Neutrophil (primary cell): ENCODE results near the gene MINK1.

Source experiments
- H3K27ac ChIP-seq: fragments of 200-600 bp; sonication (generic); 2 replicates; pipeline ENCODE4 v1.5.1; 2016; ENCODE audit warnings: mild to moderate bottlenecking, moderate library complexity
- H3K27me3 ChIP-seq: fragments of 200-600 bp; sonication (generic); 2 replicates; pipeline ENCODE4 v1.6.0; 2016; ENCODE audit warnings: mild to moderate bottlenecking
- H3K36me3 ChIP-seq: fragments of 200-600 bp; sonication (generic); 2 replicates; pipeline ENCODE4 v1.5.1; 2017
- H3K4me1 ChIP-seq, 2 experiments: fragments of 200-600 bp in 1 of 2; sonication (generic) in 1 of 2; 1 replicate in 1 of 2; 2 replicates in 1 of 2; pipeline versions ENCODE4 v1.5.1 to v1.6.1; 2013 to 2016; ENCODE audit warnings: low read depth in 1 of 2, low read length in 1 of 2, mild to moderate bottlenecking in 1 of 2, moderate library complexity in 1 of 2; ENCODE audit not compliant: control insufficient read depth in 1 of 2, insufficient read depth in 1 of 2
- H3K4me3 ChIP-seq, 2 experiments: fragments of 200-600 bp in 1 of 2; sonication (generic) in 1 of 2; 1 replicate in 1 of 2; 2 replicates in 1 of 2; pipeline ENCODE4 v1.5.1; 2013 to 2016; ENCODE audit warnings: low read depth in 1 of 2, low read length in 1 of 2, mild to moderate bottlenecking in 1 of 2, moderate library complexity in 1 of 2
- H3K9me3 ChIP-seq: fragments of 200-600 bp; sonication (generic); 2 replicates; pipeline ENCODE4 v1.5.1; 2016
- TF ChIP-seq, protein P1 (sequence below): fragments of 200-600 bp; sonication (generic); IDR thresholded peaks from 2 replicates; pipeline ENCODE4 v1.5.1; 2016; ENCODE audit warnings: antibody characterized with exemption

MINK1 gene

DNA sequence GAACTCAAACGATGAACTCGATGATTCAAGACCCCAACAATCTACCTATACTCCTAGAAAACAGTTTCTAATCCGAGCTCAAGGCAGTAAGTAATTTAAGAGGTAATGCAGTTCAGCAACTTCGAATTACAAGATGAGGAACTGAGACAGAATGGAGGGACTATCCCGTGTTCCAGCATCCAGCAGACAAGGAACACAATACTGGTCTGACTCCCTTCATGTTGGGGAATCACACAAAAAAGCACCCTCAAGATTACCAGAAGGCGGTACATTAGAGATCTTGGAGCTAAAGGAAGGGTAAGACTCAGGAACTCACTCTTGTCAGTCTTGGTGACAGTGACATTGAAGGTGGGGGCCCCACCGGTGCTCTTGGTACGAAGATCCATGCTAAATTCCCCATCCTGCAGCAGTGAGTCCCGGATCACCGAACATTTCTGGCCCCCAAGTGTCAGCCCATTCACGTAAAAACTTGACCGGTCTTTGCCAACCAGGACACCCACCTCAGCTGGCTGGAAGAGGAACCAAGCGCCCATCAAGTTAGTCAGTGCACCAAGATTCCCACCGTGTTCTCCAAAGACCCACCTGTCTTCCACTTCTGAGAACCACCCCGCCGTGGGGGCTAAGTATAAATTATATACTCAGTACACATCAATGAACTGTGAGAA lies 113.3 kb downstream of the MINK1 start:
- Histone ChIP-seq H3K4me1 (peaks cover 79 to 91% of the 10 kb centered on the region in 2 experiments), H3K27ac (peak overlapping the region; percentile 96), H3K27me3 (no peaks in the 10 kb centered on the region), H3K9me3 (no peaks in the 10 kb centered on the region), H3K36me3 (peaks cover 39% of the 10 kb centered on the region), H3K4me3 (peak overlapping the region; percentile 99)
- TF ChIP-seq, protein P1, sequence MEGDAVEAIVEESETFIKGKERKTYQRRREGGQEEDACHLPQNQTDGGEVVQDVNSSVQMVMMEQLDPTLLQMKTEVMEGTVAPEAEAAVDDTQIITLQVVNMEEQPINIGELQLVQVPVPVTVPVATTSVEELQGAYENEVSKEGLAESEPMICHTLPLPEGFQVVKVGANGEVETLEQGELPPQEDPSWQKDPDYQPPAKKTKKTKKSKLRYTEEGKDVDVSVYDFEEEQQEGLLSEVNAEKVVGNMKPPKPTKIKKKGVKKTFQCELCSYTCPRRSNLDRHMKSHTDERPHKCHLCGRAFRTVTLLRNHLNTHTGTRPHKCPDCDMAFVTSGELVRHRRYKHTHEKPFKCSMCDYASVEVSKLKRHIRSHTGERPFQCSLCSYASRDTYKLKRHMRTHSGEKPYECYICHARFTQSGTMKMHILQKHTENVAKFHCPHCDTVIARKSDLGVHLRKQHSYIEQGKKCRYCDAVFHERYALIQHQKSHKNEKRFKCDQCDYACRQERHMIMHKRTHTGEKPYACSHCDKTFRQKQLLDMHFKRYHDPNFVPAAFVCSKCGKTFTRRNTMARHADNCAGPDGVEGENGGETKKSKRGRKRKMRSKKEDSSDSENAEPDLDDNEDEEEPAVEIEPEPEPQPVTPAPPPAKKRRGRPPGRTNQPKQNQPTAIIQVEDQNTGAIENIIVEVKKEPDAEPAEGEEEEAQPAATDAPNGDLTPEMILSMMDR = no peak

DNA sequence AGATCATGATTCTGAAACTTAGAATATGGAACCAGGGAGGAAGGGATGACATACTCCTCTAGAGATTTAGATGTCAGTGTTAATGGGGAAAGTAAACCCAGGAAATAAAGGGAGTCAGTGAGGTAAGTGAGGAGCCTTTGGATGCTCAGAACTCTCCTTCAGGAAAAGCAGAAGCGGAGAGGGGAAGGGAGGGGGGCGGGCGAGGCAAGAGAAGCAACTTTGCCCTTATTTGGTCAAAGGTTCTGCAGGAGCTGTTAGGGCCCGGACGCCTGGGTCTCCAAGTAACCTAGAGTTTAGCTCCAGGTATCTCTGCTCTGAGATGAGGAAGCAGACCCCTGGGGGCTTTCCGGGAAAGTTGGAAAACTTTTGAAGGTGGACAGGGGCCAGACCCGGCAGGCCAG lies 113.9 kb downstream of the MINK1 start:
- Histone ChIP-seq H3K27ac (peak overlapping the region; percentile 96), H3K36me3 (peaks cover 38% of the 10 kb centered on the region), H3K4me3 (peak overlapping the region; percentile 99), H3K27me3 (no peaks in the 10 kb centered on the region), H3K9me3 (no peaks in the 10 kb centered on the region), H3K4me1 (peaks cover 77 to 88% of the 10 kb centered on the region in 2 experiments)
- TF ChIP-seq, protein P1 = no peak
